Upper lobe of left lung (tissue), 6 donors: ENCODE results near the gene OR4P4. TPM values are rescaled to one million over a fixed set of nuclear protein-coding genes. Genes with fewer than 3 reads are reported as not detected.

Source experiments
- ATAC-seq, 2 donors: fragments of 200-7000 bp; cut with Tn5 transposase; one replicate each; pipeline ENCODE4 v1.9.1; 2022; ENCODE audit warnings: mild to moderate bottlenecking in 2 of 2, moderate library complexity in 2 of 2; ENCODE audit not compliant: low FRiP score in 2 of 2
- DNase-seq, 2 donors: peaks; one replicate each; pipeline ENCODE4 v3.0.0-alpha.2; 2019 to 2020
- H3K27ac ChIP-seq, 4 donors: fragments of 200-600 bp; sonication (generic); one replicate each; pipeline ENCODE4 v1.5.1; 2016 to 2019
- H3K27me3 ChIP-seq, 4 donors: fragments of 200-600 bp; sonication (generic); one replicate each; pipeline ENCODE4 v1.5.1; 2017 to 2019
- H3K36me3 ChIP-seq, 4 donors: fragments of 200-600 bp; sonication (generic); one replicate each; pipeline ENCODE4 v1.5.1; 2016 to 2019
- H3K4me1 ChIP-seq, 4 donors: fragments of 200-600 bp; sonication (generic); one replicate each; pipeline ENCODE4 v1.5.1; 2018 to 2019
- H3K4me3 ChIP-seq, 4 donors: fragments of 200-600 bp; sonication (generic); one replicate each; pipeline ENCODE4 v1.5.1; 2017 to 2019; ENCODE audit warnings: mild to moderate bottlenecking in 2 of 4, moderate library complexity in 1 of 4
- H3K9me3 ChIP-seq, 4 donors: fragments of 200-600 bp; sonication (generic); one replicate each; pipeline ENCODE4 v1.5.1; 2018 to 2019
- WGBS, 2 donors: methylation state at CpG; one replicate each; pipeline ENCODE4 v1.1.5; 2017 to 2018; 5-methylcytosine and 5-hydroxymethylcytosine counted together
- total RNA-seq, 6 donors: library from RNA; depleted of rRNA in 4 of 6; stranded (reverse); fragments of >200 nt in 4 of 6; gene quantifications; one replicate each; pipeline versions ENCODE4 v1.1.0 to v1.2.1, GENCODE V29; 2016 to 2021
- TF ChIP-seq, protein P1 (sequence below), 6 experiments: fragments of 450-650 bp in 4 of 6; fragments of 200-600 bp in 2 of 6; sonication (generic) in 2 of 6; IDR thresholded peaks; one replicate each; pipeline ENCODE4 v1.5.1; 2016 to 2019; ENCODE audit warnings: antibody characterized with exemption in 6 of 6
- donor health status: DM: no; HTN: no; CAD: no; lungs with moderate emphysema.
- donor health status: DM: no; HTN: yes; CAD: no; lungs with severe emphysema.

The OR4P4 gene
- total RNA-seq, 6 donors from 2014 or later, result not detected

DNA sequence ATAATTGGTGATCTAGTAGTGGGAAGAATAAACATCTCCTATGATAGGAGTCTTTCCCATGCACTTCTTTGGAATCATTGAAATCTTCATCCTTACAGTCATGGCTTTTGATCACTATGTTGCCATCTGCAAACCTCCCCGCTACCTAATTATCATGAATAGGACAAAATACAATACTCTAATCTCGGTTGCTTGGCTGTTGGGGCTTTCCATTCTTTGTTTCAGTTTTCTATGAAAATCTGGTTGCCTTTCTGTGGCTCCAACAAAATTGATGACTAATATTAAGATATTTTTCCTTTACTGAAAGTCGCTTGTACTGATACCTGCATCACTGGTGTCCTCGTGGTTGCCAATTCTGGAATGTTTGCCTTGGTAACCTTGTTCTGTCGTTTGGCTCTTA, 38.9 kb downstream of the OR4P4 start:
- 55 to 61% methylated on average over 5 of the region's 5 CpGs for WGBS, 2 donors
- no peak for ATAC-seq
- H3K27ac ChIP-seq, result no peak overlapping the region
- H3K9me3 ChIP-seq, result no peaks in the 10 kb centered on the region
- TF ChIP-seq, protein P1, sequence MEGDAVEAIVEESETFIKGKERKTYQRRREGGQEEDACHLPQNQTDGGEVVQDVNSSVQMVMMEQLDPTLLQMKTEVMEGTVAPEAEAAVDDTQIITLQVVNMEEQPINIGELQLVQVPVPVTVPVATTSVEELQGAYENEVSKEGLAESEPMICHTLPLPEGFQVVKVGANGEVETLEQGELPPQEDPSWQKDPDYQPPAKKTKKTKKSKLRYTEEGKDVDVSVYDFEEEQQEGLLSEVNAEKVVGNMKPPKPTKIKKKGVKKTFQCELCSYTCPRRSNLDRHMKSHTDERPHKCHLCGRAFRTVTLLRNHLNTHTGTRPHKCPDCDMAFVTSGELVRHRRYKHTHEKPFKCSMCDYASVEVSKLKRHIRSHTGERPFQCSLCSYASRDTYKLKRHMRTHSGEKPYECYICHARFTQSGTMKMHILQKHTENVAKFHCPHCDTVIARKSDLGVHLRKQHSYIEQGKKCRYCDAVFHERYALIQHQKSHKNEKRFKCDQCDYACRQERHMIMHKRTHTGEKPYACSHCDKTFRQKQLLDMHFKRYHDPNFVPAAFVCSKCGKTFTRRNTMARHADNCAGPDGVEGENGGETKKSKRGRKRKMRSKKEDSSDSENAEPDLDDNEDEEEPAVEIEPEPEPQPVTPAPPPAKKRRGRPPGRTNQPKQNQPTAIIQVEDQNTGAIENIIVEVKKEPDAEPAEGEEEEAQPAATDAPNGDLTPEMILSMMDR (IDR thresholded peaks at IDR 0.05), result no peak
- no peak for DNase-seq
- H3K27me3 ChIP-seq, result no peaks in the 10 kb centered on the region
- H3K4me1 ChIP-seq, result no peaks in the 10 kb centered on the region
- H3K36me3 ChIP-seq, result no peaks in the 10 kb centered on the region
- H3K4me3 ChIP-seq, result no peak overlapping the region

Other genes with a start within 250 kb of the OR4P4 start
- not detected for gene OR4C15, start 80.6 kb upstream of the OR4P4 start, total RNA-seq
- not detected for gene OR4C16, start 63.0 kb upstream of the OR4P4 start, total RNA-seq
- gene OR4C11, start 27.5 kb upstream of the OR4P4 start, total RNA-seq, result not detected
- gene OR4S2, start 13.2 kb downstream of the OR4P4 start, total RNA-seq, result not detected
- not detected for gene OR4C6, start 27.1 kb downstream of the OR4P4 start, total RNA-seq
- gene OR5D13, start 138.3 kb downstream of the OR4P4 start, total RNA-seq, result not detected
- not detected for gene OR5D14, start 160.4 kb downstream of the OR4P4 start, total RNA-seq
- gene OR5L1, start 176.3 kb downstream of the OR4P4 start, total RNA-seq, result not detected
- gene OR5D18, start 184.5 kb downstream of the OR4P4 start, total RNA-seq, result not detected
- not detected for gene OR5L2, start 192.1 kb downstream of the OR4P4 start, total RNA-seq
- not detected for gene OR5D16, start 203.6 kb downstream of the OR4P4 start, total RNA-seq
- gene TRIM51, start 248.2 kb downstream of the OR4P4 start, total RNA-seq, result not detected